GM18505 (cell line): ENCODE results near the gene RASAL2.

ENCODE experiments used
- ATAC-seq: cut with Tn5 transposase; IDR thresholded peaks from one replicate; pipeline ENCODE4 v1.9.1; 2021; ENCODE audit not compliant: unreplicated experiment
- POLR2A ChIP-seq: IDR thresholded peaks from 4 replicates; pipeline ENCODE4 v1.6.1; 2011; ENCODE audit warnings: borderline replicate concordance; ENCODE audit not compliant: insufficient read depth, insufficient read length; ENCODE audit errors: extremely low read depth

RASAL2 gene

DNA sequence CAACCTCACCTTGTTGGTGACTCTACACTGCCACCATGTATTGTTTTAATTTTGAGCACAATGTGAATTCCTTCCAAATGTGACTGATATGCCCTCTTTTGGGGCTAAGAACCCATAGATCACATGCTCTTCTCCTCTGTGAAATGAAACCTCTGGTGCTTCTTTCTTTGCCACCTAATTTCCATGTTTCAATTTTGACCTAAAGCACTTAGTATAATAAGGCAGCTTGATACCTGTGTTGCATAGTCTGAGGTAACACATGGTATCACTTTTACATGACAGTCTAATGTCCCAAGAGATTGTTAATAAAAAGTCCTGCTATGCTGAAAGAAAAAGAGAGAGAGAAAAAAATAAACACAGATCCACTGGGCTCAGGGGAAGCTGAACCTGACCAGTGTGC is 378.6 kb downstream of the RASAL2 start:
- ATAC-seq, result no peak
- TF ChIP-seq POLR2A, result no peak

DNA sequence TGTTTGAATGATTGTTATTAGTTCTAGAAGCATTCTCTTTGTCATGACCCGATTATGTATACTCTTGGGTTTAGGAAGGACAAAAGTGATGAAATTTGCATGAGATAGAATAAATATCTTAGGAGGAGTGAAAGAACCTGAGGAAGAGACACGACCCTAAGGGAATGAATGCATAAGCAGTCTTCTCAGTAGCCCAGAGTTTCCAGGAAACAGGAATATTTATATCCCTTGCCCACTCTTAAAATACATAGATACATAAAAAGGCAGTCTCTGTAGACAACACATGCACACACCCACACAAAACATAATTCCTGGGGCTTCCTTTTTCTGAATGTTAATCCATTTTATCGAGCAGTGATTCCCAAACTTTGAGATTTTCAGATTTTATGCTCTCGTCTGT is 383.5 kb downstream of the RASAL2 start:
- no peak for TF ChIP-seq POLR2A
- no peak for ATAC-seq

DNA sequence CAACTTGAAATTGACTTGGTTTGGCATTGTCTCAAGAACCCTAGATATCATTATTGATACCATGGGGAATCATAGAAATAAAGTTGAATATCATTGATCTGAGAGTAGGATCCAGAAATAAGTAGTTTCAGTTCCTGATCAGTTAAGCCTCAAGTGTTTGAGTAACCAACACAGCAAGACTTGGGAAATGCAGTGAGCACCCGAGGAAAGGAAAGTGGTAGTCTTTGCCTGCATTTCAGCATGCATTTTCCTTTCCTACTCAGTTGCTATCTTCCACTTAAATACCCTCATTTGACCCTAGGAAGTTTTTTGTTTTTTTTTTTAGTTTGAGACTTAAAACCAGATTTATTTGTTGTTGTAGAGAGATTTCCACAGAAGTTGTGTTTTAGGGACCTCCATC is 383.9 kb downstream of the RASAL2 start:
- TF ChIP-seq POLR2A, result no peak
- ATAC-seq, result no peak

DNA sequence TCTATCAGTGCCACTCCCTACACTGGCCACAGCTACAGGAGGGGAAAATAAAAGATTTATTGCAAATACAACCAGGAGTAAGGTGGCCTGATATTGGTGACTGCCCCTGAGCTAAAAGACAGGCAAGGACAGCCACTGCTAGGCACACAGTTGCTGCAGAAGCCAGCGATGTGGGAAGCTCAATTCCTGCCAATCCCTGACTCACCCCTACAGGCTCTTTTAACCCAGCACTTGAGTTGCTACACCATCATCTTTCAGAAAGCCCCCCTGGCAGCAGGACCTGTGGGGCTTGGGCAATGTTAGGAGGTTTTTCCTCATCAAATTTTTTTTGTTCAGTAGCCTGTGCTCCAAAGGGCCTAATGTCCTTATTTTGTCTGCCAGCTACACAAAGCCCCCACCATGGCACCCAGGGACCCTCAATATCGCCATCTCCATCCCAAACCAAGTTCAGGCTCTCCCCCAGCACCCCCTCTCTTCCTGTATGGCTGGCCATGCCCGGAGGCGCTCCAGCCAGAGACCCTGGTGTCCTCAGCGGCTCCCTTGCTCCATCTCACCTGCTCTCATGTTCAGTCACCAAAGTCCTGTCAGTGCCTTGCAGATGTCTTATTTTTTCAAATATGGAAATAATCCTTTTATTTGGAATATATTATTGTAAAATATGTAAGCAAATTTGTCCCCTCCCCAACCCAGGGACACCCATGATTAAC is 389.5 kb downstream of the RASAL2 start:
- no peak for ATAC-seq
- no peak for TF ChIP-seq POLR2A

DNA sequence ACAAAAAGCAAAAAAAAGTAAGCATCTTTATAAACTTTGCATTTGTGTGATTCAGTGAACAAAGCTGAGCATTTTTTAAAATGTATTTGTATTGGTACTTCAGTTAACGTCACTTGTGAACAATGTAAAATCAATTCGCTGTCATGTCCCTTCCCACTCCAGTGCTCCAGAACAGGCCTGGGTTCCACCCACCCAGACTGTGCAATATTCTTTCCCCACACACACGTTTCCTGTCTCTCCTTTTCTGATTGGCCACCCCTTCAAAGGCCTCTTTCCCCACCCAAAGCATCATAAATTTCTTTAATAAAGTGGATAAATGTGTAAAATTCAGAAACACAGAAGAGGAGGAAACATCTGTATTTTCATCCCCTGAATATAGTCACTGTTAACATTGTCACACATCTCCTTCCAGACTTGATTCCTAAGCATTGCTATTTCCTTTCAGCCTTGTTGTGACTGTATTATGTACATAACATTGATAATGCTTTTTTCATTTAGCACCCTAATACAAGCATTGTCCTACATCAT is 390.9 kb downstream of the RASAL2 start:
- no peak for ATAC-seq

DNA sequence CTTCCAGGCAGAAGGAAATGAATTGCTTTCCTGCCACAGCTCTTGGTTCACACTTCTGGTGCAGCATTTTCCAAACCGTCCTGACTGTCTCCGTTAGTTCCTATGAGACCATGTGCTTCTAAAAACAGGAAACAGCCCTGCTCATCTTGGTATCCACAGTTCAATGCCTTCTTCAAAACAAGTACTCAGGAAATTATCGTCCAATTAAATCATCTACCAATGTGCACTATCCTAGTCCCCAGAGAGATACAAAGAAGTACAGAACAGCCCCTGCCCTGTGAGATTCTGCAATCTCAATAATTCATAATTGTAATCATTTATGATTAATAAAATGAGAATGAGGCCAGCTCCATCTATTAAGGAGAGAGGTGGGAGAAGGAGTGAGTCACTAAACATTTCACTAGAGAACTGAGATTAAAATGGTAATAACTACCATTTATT is 391.7 kb downstream of the RASAL2 start:
- no peak for ATAC-seq
- no peak for TF ChIP-seq POLR2A

More for the DNA sequence above, 390.9 kb downstream of the RASAL2 start:
- TF ChIP-seq POLR2A, result no peak

DNA sequence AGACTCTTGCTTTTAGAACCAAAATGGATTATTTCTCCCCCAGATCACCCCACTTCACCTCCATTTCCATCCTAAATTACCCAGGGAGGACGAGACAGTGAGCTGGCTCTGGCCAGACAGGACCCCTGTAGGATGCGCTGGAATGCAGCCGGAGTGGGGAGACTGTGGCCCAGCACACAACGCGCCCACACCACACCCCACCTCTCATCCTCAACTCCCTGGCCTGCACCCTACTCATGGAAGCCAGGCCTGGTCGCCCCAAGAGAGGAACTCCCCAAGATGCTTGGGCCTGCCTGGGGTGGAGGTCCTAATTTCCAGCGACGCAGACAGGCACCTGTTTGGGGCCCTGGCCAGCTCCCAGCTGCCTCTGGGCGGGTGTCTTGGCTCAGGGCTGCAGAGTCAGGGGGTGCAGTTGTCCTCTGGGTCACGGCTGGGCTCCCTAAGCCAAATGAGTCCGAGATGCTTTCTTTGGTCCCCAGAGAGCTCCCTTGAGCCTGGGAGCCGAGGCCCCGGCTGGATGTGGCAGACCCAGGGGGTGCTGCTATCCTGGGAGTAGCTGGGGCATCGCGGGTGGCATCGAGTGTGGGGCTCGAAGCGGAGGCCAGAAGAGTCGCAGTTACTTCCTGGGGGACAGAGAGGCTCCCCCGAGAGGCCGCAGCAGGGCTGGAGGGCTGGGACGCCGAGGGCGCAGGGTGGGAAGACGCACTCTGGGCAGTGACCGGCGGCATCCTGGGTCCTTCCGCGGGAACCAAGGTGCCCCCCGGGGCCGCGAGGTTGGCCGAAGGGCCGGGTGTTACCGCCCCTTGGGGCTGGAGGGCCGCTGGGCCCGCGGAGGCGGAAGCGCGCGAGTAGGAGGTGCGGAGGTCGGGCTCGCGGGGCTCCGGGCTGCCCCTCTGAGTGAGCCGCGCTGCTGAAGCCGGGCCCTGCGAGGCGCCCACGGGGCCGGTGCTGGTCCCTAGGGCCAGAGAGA is 392.5 kb downstream of the RASAL2 start:
- no peak for TF ChIP-seq POLR2A
- ATAC-seq, result no peak

DNA sequence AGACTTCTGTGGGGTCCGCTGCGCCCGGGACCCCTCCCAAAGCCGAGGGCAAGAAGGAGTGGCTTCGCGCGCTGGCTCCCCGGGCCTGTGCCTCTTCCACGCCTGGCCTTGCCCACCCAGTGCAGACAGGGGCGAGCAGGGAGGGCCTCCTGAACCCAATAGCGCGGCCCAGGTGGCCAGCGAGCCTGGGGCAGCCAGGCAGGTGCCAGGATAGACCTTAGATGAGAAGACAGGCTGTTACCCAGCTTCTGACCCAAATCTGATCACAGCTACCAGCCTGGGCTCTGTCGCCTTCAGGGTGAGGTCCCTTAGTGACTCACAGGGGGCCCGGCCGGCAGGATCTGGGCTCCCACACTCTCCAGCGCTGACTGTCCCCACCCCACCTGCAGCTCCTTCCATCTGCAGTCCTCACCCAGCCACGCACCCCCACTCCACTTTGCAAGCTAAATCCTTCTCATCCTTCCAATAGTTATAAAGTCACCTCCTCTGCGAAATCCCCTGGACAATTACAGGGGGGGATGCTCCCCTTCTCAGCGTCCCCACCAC is 393.2 kb downstream of the RASAL2 start:
- TF ChIP-seq POLR2A, result no peak
- no peak for ATAC-seq

DNA sequence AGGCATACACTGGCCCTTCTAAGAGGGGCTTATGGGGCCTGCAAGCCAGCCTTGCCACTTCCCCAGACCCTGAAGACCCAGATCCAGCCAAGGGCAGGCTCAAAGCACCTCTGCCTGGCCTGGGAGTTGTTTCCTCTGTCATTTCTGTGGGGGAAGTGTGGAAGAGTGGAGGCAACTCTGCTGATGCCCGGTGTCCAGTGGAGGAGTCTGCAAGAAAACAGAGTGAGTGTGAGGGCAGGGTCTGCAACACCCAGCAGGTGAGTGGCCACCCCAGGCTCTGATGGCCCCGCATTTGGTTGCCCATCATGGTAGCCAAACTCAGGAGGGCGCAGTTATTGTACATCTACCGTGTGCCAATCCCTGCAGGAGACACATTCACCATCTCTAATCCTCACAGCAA is 394.5 kb downstream of the RASAL2 start:
- no peak for TF ChIP-seq POLR2A
- no peak for ATAC-seq

DNA sequence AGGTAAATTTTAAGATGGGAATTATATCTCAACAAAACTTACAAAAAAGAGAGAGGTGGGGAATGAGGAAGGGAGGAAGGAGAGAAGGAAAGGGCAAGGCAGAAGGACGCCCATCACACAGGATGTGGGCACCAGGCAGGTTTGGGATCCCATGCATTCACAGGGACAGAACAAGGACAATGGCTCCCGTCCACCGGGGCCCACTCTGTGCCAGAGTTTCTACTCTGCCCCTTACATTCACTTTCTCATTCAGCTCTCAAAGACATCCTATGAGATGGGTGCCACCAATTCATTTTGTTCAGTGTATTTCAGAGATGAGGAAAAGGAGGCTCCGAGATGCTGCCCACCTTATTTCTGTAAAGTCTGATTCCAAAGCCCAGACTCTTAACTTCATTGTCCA is 395.5 kb downstream of the RASAL2 start:
- ATAC-seq, result no peak
- TF ChIP-seq POLR2A, result no peak

DNA sequence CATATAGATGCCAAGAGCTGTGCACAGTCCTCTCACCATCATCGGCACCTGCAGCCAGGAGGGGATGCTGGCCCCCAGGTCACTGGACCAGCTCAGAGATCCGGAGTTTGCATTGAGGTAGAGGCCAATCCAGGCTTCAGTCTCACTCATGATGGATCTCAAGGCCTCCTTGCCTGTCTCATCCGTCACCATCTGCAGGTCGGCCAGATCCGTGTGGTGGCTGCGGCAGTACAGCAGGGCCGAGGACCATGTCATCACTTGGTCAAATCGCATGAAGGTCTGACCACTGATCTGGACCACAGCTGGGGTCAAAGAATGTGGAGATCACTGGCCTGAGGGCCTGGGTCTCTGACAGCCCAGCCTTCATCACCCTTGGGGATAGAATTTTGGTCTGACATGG is 396.2 kb downstream of the RASAL2 start:
- no peak for ATAC-seq
- TF ChIP-seq POLR2A, result no peak

DNA sequence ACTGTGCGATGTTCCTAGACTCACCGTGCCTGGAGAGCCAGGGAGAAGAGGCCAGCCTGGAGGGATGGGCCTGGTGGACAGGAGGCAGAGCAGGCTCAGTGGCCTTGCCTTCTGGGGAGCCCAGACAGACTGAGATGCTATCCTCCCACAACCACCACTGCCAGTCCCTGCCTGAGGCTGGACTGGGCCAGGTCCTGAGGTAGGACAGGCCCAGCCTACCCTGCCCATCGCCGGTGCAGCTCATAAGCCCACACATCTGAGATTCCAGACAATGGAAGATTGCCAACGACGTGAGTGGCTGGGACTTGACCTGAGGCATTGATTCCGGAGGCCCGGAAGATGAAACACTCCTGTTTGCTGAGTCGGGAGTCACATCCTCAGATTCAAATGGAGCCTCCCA is 397.1 kb downstream of the RASAL2 start:
- ATAC-seq, result no peak
- TF ChIP-seq POLR2A, result no peak

DNA sequence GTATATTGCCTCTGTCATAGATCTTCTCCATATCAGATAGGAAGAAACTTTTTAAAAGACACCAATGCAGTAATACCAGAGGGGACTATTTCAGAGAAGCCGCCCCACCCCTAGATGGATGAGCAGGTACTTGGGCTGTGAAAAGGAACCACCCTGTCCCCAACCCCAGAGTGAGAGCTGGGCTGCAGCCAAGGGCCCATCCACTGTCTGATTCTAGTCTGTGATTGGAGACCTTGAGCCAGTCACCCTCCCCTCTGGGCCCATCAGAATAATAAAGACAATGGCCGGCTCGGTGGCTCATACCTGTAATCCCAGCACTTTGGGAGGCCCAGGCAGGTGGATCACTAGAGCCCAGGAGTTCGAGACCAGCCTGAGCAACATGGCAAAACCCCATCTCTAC is 397.8 kb downstream of the RASAL2 start:
- ATAC-seq, result no peak
- TF ChIP-seq POLR2A, result no peak

DNA sequence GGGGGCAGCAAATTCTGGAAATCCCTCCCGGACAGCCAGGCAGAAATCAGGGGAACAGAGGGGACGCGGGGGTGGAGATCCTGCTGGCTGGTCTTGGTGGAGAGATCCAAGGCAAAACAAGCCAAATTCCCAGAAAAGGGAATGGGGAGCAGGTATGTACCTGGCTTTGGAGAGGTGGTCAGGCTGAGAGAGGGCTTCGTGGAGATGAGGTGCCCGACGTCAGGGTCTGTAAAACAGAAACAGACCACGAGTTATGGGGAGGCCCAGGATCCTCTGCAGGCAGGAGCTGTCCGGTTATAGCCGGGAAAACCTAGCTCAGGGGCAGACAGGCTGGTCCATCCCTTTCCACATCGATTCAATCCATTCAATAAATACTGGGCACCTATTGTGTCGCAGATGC is 398.4 kb downstream of the RASAL2 start:
- no peak for ATAC-seq
- TF ChIP-seq POLR2A, result no peak

DNA sequence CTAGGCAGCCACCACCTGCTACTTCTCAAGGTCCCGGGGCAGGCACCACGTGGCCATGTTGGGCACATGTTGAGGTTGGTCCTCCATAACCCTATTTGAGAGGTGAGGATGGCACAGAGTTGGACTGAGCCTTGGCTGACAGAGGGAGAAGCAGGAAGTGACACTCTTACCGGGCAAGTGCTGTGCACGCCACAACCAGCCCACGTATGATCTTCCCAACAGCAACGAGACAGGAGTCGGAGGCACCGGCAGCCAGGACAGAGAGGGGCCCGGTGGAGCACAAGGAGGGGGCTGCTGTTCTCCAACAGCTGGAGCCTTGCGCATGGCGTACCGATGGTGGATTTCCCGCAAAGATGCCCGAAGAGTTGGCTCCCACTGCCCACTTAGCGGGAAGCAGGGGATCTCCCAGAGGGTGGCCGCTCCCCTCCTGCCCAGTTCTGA is 399.4 kb downstream of the RASAL2 start:
- no peak for TF ChIP-seq POLR2A
- no peak for ATAC-seq
